Kidney (tissue), 14 donors: ENCODE measurements around the gene BLCAP. TPM values are rescaled to one million over a fixed set of nuclear protein-coding genes. Genes with fewer than 3 reads are reported as not detected.
A peak's percentile ranks its signal among the peaks of the same experiment; 100 is the strongest.

ENCODE experiments used
- DNase-seq, 5 donors: peaks; one replicate each; pipeline ENCODE4 v3.0.0-alpha.2; 2013 to 2020
- FAIRE-seq: peaks from 2 replicates; lab custom pipeline; 2012; peaks lifted over from hg19 to GRCh38; lab: Jason Lieb, UNC
- H3K27ac ChIP-seq, 2 donors: one replicate each; pipeline ENCODE4 v1.7.0; 2013; ENCODE audit warnings: low read depth in 2 of 2, low read length in 2 of 2, inconsistent platforms in 1 of 2
- H3K27me3 ChIP-seq: one replicate; pipeline ENCODE4 v1.7.1; 2013; ENCODE audit warnings: low read length, inconsistent platforms; ENCODE audit not compliant: control insufficient read depth, insufficient read depth
- H3K36me3 ChIP-seq, 3 donors: one replicate each; pipeline versions ENCODE4 v1.7.0 to v1.7.1; 2013; ENCODE audit warnings: low read length in 3 of 3, control low read depth in 1 of 3, inconsistent platforms in 1 of 3; ENCODE audit not compliant: insufficient read depth in 3 of 3, control insufficient read depth in 2 of 3
- H3K4me1 ChIP-seq, 3 donors: one replicate each; pipeline versions ENCODE4 v1.7.0 to v1.7.1; 2013; ENCODE audit warnings: low read length in 3 of 3, inconsistent platforms in 1 of 3, low read depth in 1 of 3; ENCODE audit not compliant: control insufficient read depth in 2 of 3, insufficient read depth in 2 of 3
- H3K4me3 ChIP-seq, 3 donors: one replicate each; pipeline versions ENCODE4 v1.7.0 to v1.8.1; 2013; ENCODE audit warnings: low read length in 3 of 3, control low read depth in 1 of 3, inconsistent platforms in 1 of 3
- H3K9ac ChIP-seq, 3 donors: one replicate each; pipeline versions ENCODE4 v1.7.0 to v1.7.1; 2013; ENCODE audit warnings: low read length in 3 of 3, control low read depth in 1 of 3, inconsistent platforms in 1 of 3
- H3K9me3 ChIP-seq, 3 donors: one replicate each; pipeline versions ENCODE4 v1.7.0 to v1.7.1; 2013; ENCODE audit warnings: low read length in 3 of 3, control low read depth in 1 of 3, inconsistent platforms in 1 of 3; ENCODE audit not compliant: control insufficient read depth in 2 of 3, insufficient read depth in 1 of 3
- intact Hi-C: fragments of 100-400 bp; cut with DNase I; formaldehyde crosslinking; loops from one replicate; pipeline ENCODE4 v1.11.1; 2022
- polyA plus RNA-seq: library from polyadenylated mRNA; stranded (reverse); fragments of 350-450 nt; fragmentation: Illumina TruSeq; extraction: RNeasy Lipid Tissue Mini Kit (QIAGEN cat#74804); gene quantifications from one replicate; pipeline ENCODE4 v1.2.3, GENCODE V29; 2014; ENCODE audit warnings: low read depth, low replicate concordance; ENCODE audit not compliant: insufficient read depth
- total RNA-seq: library from RNA; stranded (reverse); fragmentation: NEBNext Ultra II Directional; extraction: Animal tissue kit (Norgen Biotek cat#: 25700); gene quantifications from one replicate; pipeline ENCODE4 v1.2.1, GENCODE V29; 2021
- TF ChIP-seq, protein P1 (sequence below): IDR thresholded peaks from 3 replicates; pipeline ENCODE4 v1.5.1; 2012; ENCODE audit warnings: mild to moderate bottlenecking, moderate library complexity, borderline replicate concordance; ENCODE audit not compliant: insufficient read depth; ENCODE audit errors: extremely low read depth
- donor health status: control.
- donor health status: control.
- donor health status: control.
- donor health status: control.
- donor health status: control.
- donor health status: DM: yes; HTN: yes; CAD: no.
- donor health status: Normal renal cell carcinoma (clear cell type).

Gene BLCAP
- total and polyA plus RNA-seq, 2 donors from 2014 or later: 76.1 to 106 TPM

DNA sequence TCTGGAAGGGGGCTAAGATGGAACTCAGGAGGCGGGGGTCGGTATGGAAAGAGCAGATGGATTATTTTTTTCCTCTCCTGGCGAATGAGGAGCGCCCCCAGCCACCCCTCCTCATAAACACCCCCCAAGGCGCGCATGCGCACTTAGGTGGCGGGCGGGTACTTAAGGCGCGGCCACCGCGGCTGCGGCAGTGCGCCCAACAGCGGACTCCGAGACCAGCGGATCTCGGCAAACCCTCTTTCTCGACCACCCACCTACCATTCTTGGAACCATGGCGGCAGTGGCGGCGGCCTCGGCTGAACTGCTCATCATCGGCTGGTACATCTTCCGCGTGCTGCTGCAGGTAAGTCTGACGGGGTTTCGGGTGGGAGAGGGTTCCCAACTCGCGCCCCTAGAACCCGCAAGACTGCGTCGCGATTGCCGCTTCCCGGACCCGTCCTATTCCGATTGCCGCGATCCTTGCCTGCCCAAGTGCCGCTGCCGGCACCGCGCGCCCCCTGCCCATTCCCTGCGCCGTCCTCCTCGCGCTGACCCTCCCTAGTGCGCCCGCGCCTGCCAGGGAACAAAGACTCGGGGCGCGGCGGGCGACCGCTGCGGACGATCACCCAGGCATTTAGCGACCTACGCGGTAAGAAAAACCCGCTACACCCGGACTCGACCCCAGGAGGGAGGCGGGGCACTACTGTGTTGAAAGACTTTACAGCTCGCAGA is 6.5 kb downstream of the BLCAP start, which contains the start of gene NNAT:
Gene NNAT, plus strand, starts transcription at position 190 of the 711 bp plus-strand sequence. Its CDS starts 82 bp downstream, at position 272.
- TF ChIP-seq, protein P1, sequence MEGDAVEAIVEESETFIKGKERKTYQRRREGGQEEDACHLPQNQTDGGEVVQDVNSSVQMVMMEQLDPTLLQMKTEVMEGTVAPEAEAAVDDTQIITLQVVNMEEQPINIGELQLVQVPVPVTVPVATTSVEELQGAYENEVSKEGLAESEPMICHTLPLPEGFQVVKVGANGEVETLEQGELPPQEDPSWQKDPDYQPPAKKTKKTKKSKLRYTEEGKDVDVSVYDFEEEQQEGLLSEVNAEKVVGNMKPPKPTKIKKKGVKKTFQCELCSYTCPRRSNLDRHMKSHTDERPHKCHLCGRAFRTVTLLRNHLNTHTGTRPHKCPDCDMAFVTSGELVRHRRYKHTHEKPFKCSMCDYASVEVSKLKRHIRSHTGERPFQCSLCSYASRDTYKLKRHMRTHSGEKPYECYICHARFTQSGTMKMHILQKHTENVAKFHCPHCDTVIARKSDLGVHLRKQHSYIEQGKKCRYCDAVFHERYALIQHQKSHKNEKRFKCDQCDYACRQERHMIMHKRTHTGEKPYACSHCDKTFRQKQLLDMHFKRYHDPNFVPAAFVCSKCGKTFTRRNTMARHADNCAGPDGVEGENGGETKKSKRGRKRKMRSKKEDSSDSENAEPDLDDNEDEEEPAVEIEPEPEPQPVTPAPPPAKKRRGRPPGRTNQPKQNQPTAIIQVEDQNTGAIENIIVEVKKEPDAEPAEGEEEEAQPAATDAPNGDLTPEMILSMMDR: no peak
- Histone ChIP-seq H3K27ac (no peak within 1 kb of the TSS), H3K9ac (no peak within 1 kb of the TSS), H3K27me3 (no peaks in the 10 kb centered on the region), H3K36me3 (peaks cover 0 to 15% (median 7%) of the 10 kb centered on the region in 3 donors), H3K9me3 (no peaks in the 10 kb centered on the region), H3K4me3 (peak within 1 kb of the TSS in 1 of 3 donors; percentile 49), H3K4me1 (peaks cover 2 to 37% (median 20%) of the 10 kb centered on the region in 3 donors)
- no peak for FAIRE-seq
- intact Hi-C loops: no loop called here
- DNase-seq: peak in 4 of 5 donors; percentile 78 to 88 (median 80)

GRCh38 chr20:37520419-37520955 is 7.2 kb downstream of the BLCAP start:
- Histone ChIP-seq H3K9ac (no peak overlapping the region), H3K4me1 (peaks cover 2 to 32% (median 20%) of the 10 kb centered on the region in 3 donors), H3K4me3 (peak overlapping the region in 1 of 3 donors; percentile 9), H3K9me3 (no peaks in the 10 kb centered on the region), H3K27ac (no peak overlapping the region), H3K27me3 (no peaks in the 10 kb centered on the region), H3K36me3 (peaks cover 0 to 23% (median 7%) of the 10 kb centered on the region in 3 donors)
- intact Hi-C loops: no loop called here
- TF ChIP-seq, protein P1: no peak
- peak in 3 of 5 donors; percentile 34 to 67 (median 42) for DNase-seq
- no peak for FAIRE-seq

- H3K36me3 ChIP-seq: peaks cover 0 to 30% (median 9%) of the 10 kb centered on the region in 3 donors
- H3K9ac ChIP-seq: no peak overlapping the region
- no peak overlapping the region for H3K27ac ChIP-seq
- no peak overlapping the region for H3K4me3 ChIP-seq
- intact Hi-C loops: no loop called here
- peak in 4 of 5 donors; percentile 70 to 78 (median 72) for DNase-seq
- FAIRE-seq: no peak
- H3K4me1 ChIP-seq: peaks cover 2 to 25% (median 14%) of the 10 kb centered on the region in 3 donors
- H3K27me3 ChIP-seq: no peaks in the 10 kb centered on the region
- no peaks in the 10 kb centered on the region for H3K9me3 ChIP-seq
- TF ChIP-seq, protein P1: no peak
Observed at GRCh38 chr20:37519508-37520418, 7.9 kb downstream of the BLCAP start.
